Measurements from ENCODE around the gene PPOX.

PPOX gene

DNA sequence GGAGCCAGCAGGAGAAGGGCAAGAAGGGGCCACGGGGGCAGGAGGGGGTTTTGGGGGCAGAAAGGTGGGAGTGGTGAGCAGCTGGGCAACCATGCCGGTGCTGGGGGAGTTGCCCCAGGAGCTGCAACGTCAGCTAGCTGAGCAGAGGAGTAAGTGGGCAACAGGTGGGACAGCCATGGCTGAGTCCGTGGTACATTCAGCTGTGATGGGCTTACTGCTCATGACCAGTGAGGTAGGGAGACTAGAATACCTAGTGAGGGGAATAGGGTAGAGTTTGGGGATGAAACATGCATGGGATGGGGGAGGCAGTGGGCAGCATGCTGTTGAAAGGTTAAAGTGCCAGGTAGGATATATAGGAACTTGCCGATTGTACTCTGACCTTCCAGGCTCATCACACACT, 4.6 kb upstream of the PPOX start:
- Histone ChIP-seq H3K9me3 (no peaks in the 10 kb centered on the region; the same call in 1 of the 2 replicates), H3K27me3 (ENCODE audit: low read depth) (no peaks in the 10 kb centered on the region), H3K4me3 (no peak overlapping the region), H3K36me3 (replicated peaks) (peaks cover 25% of the 10 kb centered on the region), H3K4me1 (peaks cover 11% of the 10 kb centered on the region)
- DNase-seq (ENCODE audit: low spot score in 2 of 2): no peak
- in situ Hi-C loops (cut with MboI; ENCODE audit: low sequenced_read_pairs): no loop called here

DNA sequence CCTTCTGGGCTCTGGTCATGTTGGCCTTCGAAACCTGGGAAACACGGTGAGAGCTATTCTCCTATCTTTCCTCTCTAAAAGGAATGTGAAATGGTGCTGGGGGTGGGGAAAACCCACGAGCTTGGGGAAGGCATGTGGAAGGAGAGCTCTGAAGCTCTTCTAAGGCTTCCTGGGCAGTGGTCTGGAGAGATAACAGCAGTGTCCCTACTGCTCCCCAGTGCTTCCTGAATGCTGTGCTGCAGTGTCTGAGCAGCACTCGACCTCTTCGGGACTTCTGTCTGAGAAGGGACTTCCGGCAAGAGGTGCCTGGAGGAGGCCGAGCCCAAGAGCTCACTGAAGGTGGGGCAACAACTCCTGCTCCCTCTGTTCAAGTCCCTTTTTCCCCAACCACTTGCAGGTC, 4.2 kb upstream of the PPOX start:
- peaks cover 13% of the 10 kb centered on the region for H3K4me1 ChIP-seq
- no peak overlapping the region for H3K4me3 ChIP-seq
- no peaks in the 10 kb centered on the region for H3K27me3 ChIP-seq (ENCODE audit: low read depth)
- in situ Hi-C loops (cut with MboI; ENCODE audit: low sequenced_read_pairs): no loop called here
- no peak for DNase-seq (ENCODE audit: low spot score in 2 of 2)
- H3K36me3 ChIP-seq (replicated peaks): peaks cover 25% of the 10 kb centered on the region
- H3K9me3 ChIP-seq: no peaks in the 10 kb centered on the region; the same call in 1 of the 2 replicates

DNA sequence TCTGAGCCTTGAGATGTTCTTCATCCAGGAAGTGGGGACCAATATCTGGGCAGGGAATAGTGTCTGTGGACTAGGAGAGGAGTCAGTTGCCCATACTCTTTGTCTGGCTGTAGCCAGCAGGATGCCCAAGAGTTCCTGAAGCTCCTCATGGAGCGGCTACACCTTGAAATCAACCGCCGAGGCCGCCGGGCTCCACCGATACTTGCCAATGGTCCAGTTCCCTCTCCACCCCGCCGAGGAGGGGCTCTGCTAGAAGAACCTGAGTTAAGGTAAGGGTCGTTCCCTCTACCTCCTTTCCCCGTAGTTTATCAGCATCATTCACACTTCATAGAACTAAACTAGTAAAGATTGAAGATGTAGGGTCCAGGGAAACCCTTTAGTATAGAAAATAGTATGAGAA, 3.4 kb upstream of the PPOX start:
- Histone ChIP-seq H3K36me3 (replicated peaks) (peaks cover 26% of the 10 kb centered on the region), H3K4me3 (no peak overlapping the region), H3K27me3 (ENCODE audit: low read depth) (no peaks in the 10 kb centered on the region), H3K9me3 (no peaks in the 10 kb centered on the region; the same call in 1 of the 2 replicates), H3K4me1 (peaks cover 15% of the 10 kb centered on the region)
- in situ Hi-C loops (cut with MboI; ENCODE audit: low sequenced_read_pairs): no loop called here
- no peak for DNase-seq (ENCODE audit: low spot score in 2 of 2)

DNA sequence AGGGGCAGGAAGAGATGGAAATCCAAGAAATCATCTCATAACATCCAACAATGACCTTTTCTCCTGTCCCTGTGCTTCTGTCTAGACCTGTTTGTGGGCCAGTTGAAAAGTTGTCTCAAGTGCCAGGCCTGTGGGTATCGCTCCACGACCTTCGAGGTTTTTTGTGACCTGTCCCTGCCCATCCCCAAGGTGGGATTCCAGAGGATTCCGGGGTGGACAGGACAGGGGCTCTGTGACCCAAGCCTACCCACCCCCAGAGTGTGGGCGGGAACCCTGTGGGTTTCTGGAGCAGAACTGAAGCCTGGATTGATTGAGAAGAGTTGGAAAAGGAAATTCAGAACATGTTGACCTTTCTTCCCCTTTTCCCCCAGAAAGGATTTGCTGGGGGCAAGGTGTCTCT, 2.4 kb upstream of the PPOX start:
- in situ Hi-C loops (cut with MboI; ENCODE audit: low sequenced_read_pairs): no loop called here

DNA sequence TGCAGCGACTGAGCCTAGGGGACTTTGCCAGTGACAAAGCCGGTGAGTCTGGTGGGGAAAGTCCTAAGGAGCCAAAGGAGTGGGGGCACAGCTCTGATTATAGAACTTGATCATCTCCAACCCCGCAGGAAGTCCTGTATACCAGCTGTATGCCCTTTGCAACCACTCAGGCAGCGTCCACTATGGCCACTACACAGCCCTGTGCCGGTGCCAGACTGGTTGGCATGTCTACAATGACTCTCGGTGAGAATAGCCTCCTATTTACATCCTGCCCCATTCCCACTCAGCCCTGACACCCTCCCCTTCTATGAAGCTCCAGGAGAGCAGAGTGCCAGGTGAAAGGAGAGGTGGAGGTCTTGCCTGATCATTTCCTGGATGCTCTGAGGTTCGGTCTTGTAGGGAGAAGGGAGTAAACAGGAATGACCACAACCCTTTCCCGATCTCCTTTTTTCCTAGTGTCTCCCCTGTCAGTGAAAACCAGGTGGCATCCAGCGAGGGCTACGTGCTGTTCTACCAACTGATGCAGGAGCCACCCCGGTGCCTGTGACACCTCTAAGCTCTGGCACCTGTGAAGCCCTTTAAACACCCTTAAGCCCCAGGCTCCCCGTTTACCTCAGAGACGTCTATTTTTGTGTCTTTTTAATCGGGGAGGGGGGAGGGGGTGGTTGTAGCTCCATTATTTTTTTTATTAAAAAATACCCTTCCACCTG, 1.2 kb upstream of the PPOX start:
- peaks cover 8% of the 10 kb centered on the region for H3K4me1 ChIP-seq

More for the DNA sequence above, 2.4 kb upstream of the PPOX start:
- H3K9me3 ChIP-seq: no peaks in the 10 kb centered on the region; the same call in 1 of the 2 replicates
- no peak for DNase-seq (ENCODE audit: low spot score in 2 of 2)
- H3K4me3 ChIP-seq: no peak overlapping the region
- H3K4me1 ChIP-seq: peaks cover 14% of the 10 kb centered on the region
- H3K36me3 ChIP-seq (replicated peaks): peaks cover 24% of the 10 kb centered on the region
- H3K27me3 ChIP-seq (ENCODE audit: low read depth): no peaks in the 10 kb centered on the region

DNA sequence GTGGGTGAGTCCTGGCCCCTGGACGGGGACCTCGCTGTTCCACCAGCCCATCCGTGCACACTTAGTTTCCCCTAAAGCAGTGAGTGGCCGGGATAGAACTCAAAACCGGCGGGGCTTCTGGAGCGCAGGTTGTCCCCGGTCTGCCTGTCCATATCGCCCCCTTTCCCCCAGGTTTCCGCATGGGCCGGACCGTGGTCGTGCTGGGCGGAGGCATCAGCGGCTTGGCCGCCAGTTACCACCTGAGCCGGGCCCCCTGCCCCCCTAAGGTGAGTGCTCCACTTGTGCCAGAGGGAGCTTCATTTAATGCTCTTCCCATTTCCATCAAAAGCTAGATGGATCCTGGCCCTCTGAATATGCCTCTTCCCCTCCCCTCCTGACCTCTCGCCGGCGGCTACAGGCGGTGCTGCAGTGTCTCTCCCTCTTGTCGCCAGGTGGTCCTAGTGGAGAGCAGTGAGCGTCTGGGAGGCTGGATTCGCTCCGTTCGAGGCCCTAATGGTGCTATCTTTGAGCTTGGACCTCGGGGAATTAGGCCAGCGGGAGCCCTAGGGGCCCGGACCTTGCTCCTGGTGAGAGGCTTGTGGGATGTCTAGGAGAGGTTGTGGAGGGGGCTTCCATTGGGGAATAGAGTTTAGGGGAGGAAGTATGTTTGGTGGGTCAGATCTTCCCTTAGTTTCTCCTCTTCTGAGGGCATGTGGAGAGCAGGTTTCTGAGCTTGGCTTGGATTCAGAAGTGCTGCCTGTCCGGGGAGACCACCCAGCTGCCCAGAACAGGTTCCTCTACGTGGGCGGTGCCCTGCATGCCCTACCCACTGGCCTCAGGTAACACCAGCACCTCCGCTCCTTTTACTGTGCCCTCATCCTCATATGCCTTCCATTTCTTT, 683 bp downstream of the PPOX start:
- H3K9me3 ChIP-seq: no peaks in the 10 kb centered on the region
- peak overlapping the region; percentile 53 for H3K4me3 ChIP-seq
- in situ Hi-C loops (cut with MboI; ENCODE audit: low sequenced_read_pairs): no loop called here
- DNase-seq (ENCODE audit: low spot score in 2 of 2): peak; percentile 63 to 72
- H3K27me3 ChIP-seq (ENCODE audit: low read depth): no peaks in the 10 kb centered on the region
- peaks cover 7% of the 10 kb centered on the region for H3K4me1 ChIP-seq
- H3K36me3 ChIP-seq (replicated peaks): peaks cover 43% of the 10 kb centered on the region

More for the DNA sequence above, 1.2 kb upstream of the PPOX start:
- in situ Hi-C loops (cut with MboI; ENCODE audit: low sequenced_read_pairs): no loop called here
- Histone ChIP-seq H3K4me3 (no peak overlapping the region; the same call in 1 of the 2 replicates), H3K27me3 (ENCODE audit: low read depth) (no peaks in the 10 kb centered on the region), H3K9me3 (no peaks in the 10 kb centered on the region; the same call in 1 of the 2 replicates), H3K36me3 (replicated peaks) (peaks cover 35% of the 10 kb centered on the region)
- DNase-seq (ENCODE audit: low spot score in 2 of 2): no peak

DNA sequence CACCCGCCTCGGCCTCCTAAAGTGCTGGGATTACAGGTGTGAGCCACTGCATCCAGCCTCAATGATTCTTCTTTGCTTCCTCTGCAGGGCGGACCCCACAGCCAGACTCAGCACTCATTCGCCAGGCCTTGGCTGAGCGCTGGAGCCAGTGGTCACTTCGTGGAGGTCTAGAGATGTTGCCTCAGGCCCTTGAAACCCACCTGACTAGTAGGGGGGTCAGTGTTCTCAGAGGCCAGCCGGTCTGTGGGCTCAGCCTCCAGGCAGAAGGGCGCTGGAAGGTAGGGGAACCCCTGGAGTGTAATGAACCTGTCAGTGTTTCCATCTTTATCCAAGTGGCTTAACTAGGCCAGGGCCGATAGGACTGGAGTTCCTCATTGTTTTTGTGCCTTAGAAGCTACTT, 2.7 kb downstream of the PPOX start:
- Histone ChIP-seq H3K27me3 (ENCODE audit: low read depth) (no peaks in the 10 kb centered on the region), H3K4me1 (peaks cover 7% of the 10 kb centered on the region), H3K9me3 (no peaks in the 10 kb centered on the region), H3K4me3 (no peak overlapping the region), H3K36me3 (replicated peaks) (peaks cover 55% of the 10 kb centered on the region)
- no peak for DNase-seq (ENCODE audit: low spot score in 2 of 2)
- in situ Hi-C loops (cut with MboI; ENCODE audit: low sequenced_read_pairs): no loop called here

DNA sequence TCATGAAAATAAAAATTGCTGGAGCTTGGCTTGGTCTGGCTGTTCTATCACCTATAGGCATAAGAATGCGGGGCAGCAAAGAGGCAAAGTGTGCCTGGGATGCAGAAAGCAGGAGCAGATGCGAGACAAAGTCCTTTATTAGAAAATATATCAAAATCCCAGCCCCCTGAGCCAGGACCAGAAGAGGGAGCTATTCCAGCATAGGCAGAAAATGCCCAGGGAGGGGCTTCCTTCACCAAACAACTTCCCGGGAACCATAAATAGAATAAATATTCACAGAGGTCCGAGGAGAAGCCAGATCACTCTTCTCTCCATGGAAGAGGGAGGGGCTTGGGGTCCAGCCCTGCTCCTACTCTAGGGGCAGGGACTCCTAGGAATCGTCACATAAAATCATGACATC, 5.0 kb downstream of the PPOX start:
- DNase-seq (ENCODE audit: low spot score in 2 of 2): no peak
- Histone ChIP-seq H3K36me3 (replicated peaks) (peaks cover 54% of the 10 kb centered on the region), H3K27me3 (ENCODE audit: low read depth) (no peaks in the 10 kb centered on the region), H3K4me1 (peaks cover 4% of the 10 kb centered on the region; the same call in 1 of the 2 replicates), H3K4me3 (no peak overlapping the region), H3K9me3 (no peaks in the 10 kb centered on the region)
- in situ Hi-C loops (cut with MboI; ENCODE audit: low sequenced_read_pairs): no loop called here

DNA sequence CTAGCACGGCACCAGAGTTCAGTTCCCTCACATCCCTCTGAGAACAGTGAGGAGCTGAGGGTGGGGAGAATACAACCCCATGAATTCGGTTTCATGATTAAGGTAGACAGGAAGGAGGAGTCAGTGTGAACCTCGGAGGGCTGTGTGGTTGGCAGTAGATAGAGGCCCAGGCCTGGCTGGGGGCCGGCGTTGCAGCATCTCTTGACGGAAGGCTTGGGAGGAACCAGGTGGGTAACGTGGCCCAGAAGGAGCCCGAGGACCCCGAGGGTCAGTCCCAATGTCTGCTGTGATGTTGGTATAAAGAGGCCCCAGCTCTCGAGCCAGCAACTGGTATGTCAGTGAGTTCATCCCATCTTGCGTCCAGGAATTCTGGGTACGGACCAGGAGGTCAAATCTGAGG, 5.5 kb downstream of the PPOX start:
- H3K27me3 ChIP-seq (ENCODE audit: low read depth): no peaks in the 10 kb centered on the region
- no peak overlapping the region for H3K4me3 ChIP-seq
- peaks cover 54% of the 10 kb centered on the region for H3K36me3 ChIP-seq (replicated peaks)
- in situ Hi-C loops (cut with MboI; ENCODE audit: low sequenced_read_pairs): no loop called here
- H3K4me1 ChIP-seq: peaks cover 9% of the 10 kb centered on the region
- H3K9me3 ChIP-seq: no peaks in the 10 kb centered on the region
- no peak for DNase-seq (ENCODE audit: low spot score in 2 of 2)

DNA sequence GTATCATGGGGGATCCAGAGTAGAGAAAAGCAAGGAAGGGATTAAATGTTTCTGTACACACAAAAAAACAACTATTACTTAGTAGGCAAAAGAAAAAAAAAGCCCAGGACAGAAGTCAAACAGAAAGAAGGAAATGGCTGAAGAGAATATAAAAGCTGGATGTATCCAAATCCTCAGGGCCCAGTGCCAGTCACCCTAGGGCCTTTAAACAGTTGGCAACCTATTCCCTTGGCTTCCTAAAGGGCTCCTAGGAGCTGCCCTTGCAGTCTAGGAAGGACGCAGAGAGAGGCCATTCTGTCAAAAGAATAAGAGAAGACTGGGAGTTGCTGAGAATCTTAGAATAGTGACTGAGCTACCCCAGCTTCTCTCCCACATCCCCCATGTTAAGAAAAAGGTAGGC, 6.1 kb downstream of the PPOX start:
- Histone ChIP-seq H3K9me3 (no peaks in the 10 kb centered on the region), H3K4me1 (peaks cover 5% of the 10 kb centered on the region), H3K4me3 (no peak overlapping the region), H3K27me3 (ENCODE audit: low read depth) (no peaks in the 10 kb centered on the region), H3K36me3 (replicated peaks) (peaks cover 54% of the 10 kb centered on the region)
- DNase-seq (ENCODE audit: low spot score in 2 of 2): no peak
- in situ Hi-C loops (cut with MboI; ENCODE audit: low sequenced_read_pairs): no loop called here

DNA sequence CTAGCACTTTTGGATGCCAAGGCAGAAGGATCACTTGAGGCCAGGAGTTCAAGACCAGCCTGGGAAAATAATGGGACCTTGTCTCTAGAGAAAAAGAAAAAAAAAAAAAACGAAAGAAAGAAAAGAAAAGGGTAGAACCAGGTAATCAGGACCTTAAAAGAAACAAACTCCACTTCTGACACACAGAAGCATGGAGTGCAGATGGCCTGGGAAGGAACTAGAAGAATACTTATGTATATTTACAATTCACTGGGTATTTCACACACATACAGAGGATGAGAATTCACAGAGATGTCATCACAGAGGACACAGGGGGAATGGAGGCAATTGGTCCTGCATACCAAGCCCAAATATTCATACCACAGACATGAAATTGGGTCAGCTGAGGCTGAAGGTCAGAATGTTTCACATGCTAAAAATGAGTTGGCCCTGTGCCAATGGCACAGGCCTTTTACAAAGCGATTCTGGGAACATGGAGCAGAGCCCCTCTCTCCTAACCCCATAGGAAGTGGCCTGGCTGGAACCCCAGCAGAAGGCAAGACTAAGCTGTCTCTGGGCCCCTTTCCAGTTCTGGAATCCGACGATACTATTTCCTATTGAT, 6.7 kb downstream of the PPOX start:
- DNase-seq (ENCODE audit: low spot score in 2 of 2): no peak
- in situ Hi-C loops (cut with MboI; ENCODE audit: low sequenced_read_pairs): no loop called here
- H3K36me3 ChIP-seq (replicated peaks): peaks cover 52% of the 10 kb centered on the region
- no peaks in the 10 kb centered on the region for H3K9me3 ChIP-seq
- no peaks in the 10 kb centered on the region for H3K27me3 ChIP-seq (ENCODE audit: low read depth)
- no peak overlapping the region for H3K4me3 ChIP-seq
- peaks cover 11% of the 10 kb centered on the region for H3K4me1 ChIP-seq

DNA sequence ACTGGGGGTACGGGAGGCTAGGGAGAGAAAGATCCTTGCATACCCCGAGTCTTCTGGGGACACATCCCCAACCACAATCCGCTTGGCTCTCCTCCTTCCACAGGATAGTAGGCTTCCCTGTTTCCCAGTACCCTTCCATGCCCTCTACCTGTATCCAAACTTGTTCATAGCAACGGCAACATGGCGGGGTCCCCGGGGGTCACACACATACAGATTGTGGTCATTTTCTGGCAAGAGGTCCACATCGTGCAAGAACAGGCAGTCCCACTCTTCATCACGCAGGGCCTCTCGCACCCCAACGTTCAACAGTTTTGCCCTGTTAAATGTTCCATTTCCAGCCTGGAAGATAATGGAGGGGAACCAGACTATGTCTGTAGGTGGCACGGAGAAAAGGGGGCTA, 7.5 kb downstream of the PPOX start:
- Histone ChIP-seq H3K9me3 (no peaks in the 10 kb centered on the region), H3K27me3 (ENCODE audit: low read depth) (no peaks in the 10 kb centered on the region), H3K4me3 (no peak overlapping the region), H3K4me1 (peaks cover 14% of the 10 kb centered on the region), H3K36me3 (replicated peaks) (peaks cover 50% of the 10 kb centered on the region)
- no peak for DNase-seq (ENCODE audit: low spot score in 2 of 2)
- in situ Hi-C loops (cut with MboI; ENCODE audit: low sequenced_read_pairs): no loop called here

DNA sequence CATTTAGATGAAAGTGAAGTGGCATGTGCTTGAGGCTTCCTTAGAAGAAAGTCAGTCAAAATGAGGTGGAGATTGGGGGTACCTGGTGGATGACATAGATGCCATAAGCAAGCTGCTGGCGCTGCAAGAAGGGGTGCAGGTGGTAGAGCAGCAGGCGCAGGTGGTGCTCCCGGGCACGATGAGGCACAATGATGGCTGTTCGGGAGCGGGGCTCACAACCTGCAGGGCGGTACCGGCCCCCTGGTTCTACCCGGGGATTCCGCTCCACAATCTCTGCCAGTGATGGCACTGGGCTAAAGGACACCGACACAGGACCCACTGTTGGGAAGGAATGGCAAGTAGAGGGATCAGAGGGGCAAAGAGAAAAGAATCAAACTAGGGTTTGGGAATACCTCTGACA, 8.7 kb downstream of the PPOX start:
- Histone ChIP-seq H3K4me3 (no peak overlapping the region), H3K36me3 (replicated peaks) (peaks cover 39% of the 10 kb centered on the region), H3K27me3 (ENCODE audit: low read depth) (no peaks in the 10 kb centered on the region), H3K4me1 (peaks cover 14% of the 10 kb centered on the region), H3K9me3 (no peaks in the 10 kb centered on the region)
- in situ Hi-C loops (cut with MboI; ENCODE audit: low sequenced_read_pairs): loop anchor here (25.0 kb wide), 1 partner anchor 562 kb away; the partner anchor contains the start of gene DUSP12
- DNase-seq (ENCODE audit: low spot score in 2 of 2): no peak
